PC-9 (cell line): ENCODE results near the gene EML5.

Source experiments
- CTCF ChIP-seq: fragments of 200-600 bp; sonication (generic); conservative IDR thresholded peaks from 2 replicates; pipeline ENCODE4 v1.6.1; 2017; ENCODE audit warnings: mixed run types, antibody characterized with exemption, mild to moderate bottlenecking, moderate library complexity
- EZH2 ChIP-seq: fragments of 200-600 bp; sonication (generic); IDR thresholded peaks from 2 replicates; pipeline ENCODE4 v1.8.0; 2017; ENCODE audit warnings: antibody characterized with exemption, low read depth

- no peak for TF ChIP-seq CTCF
- no peak for TF ChIP-seq EZH2
Measured at GRCh38 chr14:88835661-88836060, 42.9 kb upstream of the EML5 start.
